Activated B cell treated with CpG ODN at 0.5 μM for 24 hours (primary cell): ENCODE data around the gene ST8SIA4. TPM values are rescaled to one million over a fixed set of nuclear protein-coding genes. Genes with fewer than 3 reads are reported as not detected.

Experiments
- ATAC-seq: fragments of 200-7000 bp; cut with Tn5 transposase; one replicate; pipeline ENCODE4 v1.10.0; 2021; ENCODE audit warnings: low read depth, mild to moderate bottlenecking, moderate library complexity
- CTCF ChIA-PET: fragments of 350-600 bp; sonication (Branson Sonifier 250); formaldehyde crosslinking; loops from one replicate; lab custom pipeline; 2021; ENCODE audit warnings: antibody characterized with exemption; lab: Charles Lee
- POLR2A ChIA-PET: fragments of 350-600 bp; sonication (Branson Sonifier 250); formaldehyde crosslinking; loops from one replicate; lab custom pipeline; 2021; ENCODE audit warnings: antibody characterized with exemption; lab: Charles Lee
- DNase-seq: peaks from one replicate; pipeline ENCODE4 v3.0.0; 2022
- H3K27ac Mint-ChIP-seq: one replicate; pipeline ENCODE4 v1.8.0; 2020; ENCODE audit warnings: mixed read lengths
- H3K27me3 Mint-ChIP-seq: one replicate; pipeline ENCODE4 v1.8.0; 2021; ENCODE audit warnings: mixed read lengths
- H3K36me3 Mint-ChIP-seq: one replicate; pipeline ENCODE4 v1.8.0; 2021; ENCODE audit warnings: low read depth, mixed read lengths
- H3K4me1 Mint-ChIP-seq: one replicate; pipeline ENCODE4 v1.8.0; 2021; ENCODE audit warnings: mixed read lengths
- H3K4me3 Mint-ChIP-seq: one replicate; pipeline ENCODE4 v1.8.0; 2020; ENCODE audit warnings: mild to moderate bottlenecking, mixed read lengths
- H3K9me3 Mint-ChIP-seq: one replicate; pipeline ENCODE4 v1.8.0; 2020; ENCODE audit warnings: mixed read lengths
- CTCF ChIP-seq: fragments of 200-600 bp; IDR thresholded peaks from one replicate; pipeline ENCODE4 v1.8.0; 2022; ENCODE audit warnings: antibody characterized with exemption, mild to moderate bottlenecking
- intact Hi-C: fragments of 100-400 bp; cut with micrococcal nuclease; formaldehyde crosslinking; loops from one replicate; pipeline ENCODE4 v1.15.1; 2024
- total RNA-seq: library from RNA; stranded (reverse); gene quantifications from 2 replicates; pipeline ENCODE4 v1.2.3, GENCODE V29; 2022

Gene ST8SIA4
- total RNA-seq, 1 donor from 2014 or later, result 125 TPM

GRCh38 chr5:100779669-100780375 is 123.3 kb downstream of the ST8SIA4 start:
- Mint-ChIP-seq H3K9me3 (no peaks in the 10 kb centered on the region), H3K27ac (peak overlapping the region; percentile 90), H3K36me3 (no peaks in the 10 kb centered on the region), H3K4me1 (peaks cover 67% of the 10 kb centered on the region), H3K27me3 (no peaks in the 10 kb centered on the region), H3K4me3 (peak overlapping the region; percentile 69)
- ATAC-seq (peak; percentile 7), DNase-seq (no peak)
- no peak for TF ChIP-seq CTCF
- ChIA-PET POLR2A (interaction anchor here (0.8 to 8.3 kb wide), 10 partner anchors 22 to 123 kb away, joined by 3 to 202 read pairs (median 5); partner anchors contain the start of gene ST8SIA4), CTCF (interaction anchor here (0.7 to 3.7 kb wide), 3 partner anchors 61 to 122 kb away, joined by 3 to 30 read pairs (median 3); partner anchors contain the start of gene ST8SIA4)
- intact Hi-C loops, result loop anchor here (1.0 to 10.0 kb wide), 10 partner anchors 21 to 1753 kb away; partner anchors contain the start of gene FAM174A

- DNase-seq, result no peak
- POLR2A ChIA-PET, result interaction anchor here (0.6 to 8.3 kb wide), 14 partner anchors 21 to 125 kb away, joined by 3 to 202 read pairs (median 4); partner anchors contain the start of gene ST8SIA4
- H3K4me3 Mint-ChIP-seq, result peak overlapping the region; percentile 69
- no peaks in the 10 kb centered on the region for H3K36me3 Mint-ChIP-seq
- ATAC-seq, result peak; percentile 65
- H3K27me3 Mint-ChIP-seq, result no peaks in the 10 kb centered on the region
- no peaks in the 10 kb centered on the region for H3K9me3 Mint-ChIP-seq
- intact Hi-C loops, result loop anchor here (1.0 to 10.0 kb wide), 5 partner anchors 35 to 587 kb away; partner anchors contain the start of gene FAM174A
- CTCF ChIA-PET, result interaction anchor here (0.8 to 3.7 kb wide), 3 partner anchors 10 to 124 kb away, joined by 3 to 30 read pairs (median 3); partner anchors contain the start of gene ST8SIA4
- no peak for TF ChIP-seq CTCF
- peaks cover 60% of the 10 kb centered on the region for H3K4me1 Mint-ChIP-seq
- H3K27ac Mint-ChIP-seq, result peak overlapping the region; percentile 88
Observed at GRCh38 chr5:100777680-100778300, 125.3 kb downstream of the ST8SIA4 start.

GRCh38 chr5:100775533-100775855 is 127.6 kb downstream of the ST8SIA4 start:
- no peak for DNase-seq
- TF ChIP-seq CTCF, result no peak
- ATAC-seq, result no peak
- ChIA-PET POLR2A (interaction anchor here (0.7 to 8.3 kb wide), 5 partner anchors 25 to 270 kb away, joined by 3 to 202 read pairs (median 4); partner anchors contain the start of gene ST8SIA4), CTCF (interaction anchor here (0.9 to 2.8 kb wide), 7 partner anchors 65 to 270 kb away, joined by 3 to 39 read pairs (median 4); partner anchors contain the start of gene ST8SIA4)
- no peaks in the 10 kb centered on the region for H3K27me3 Mint-ChIP-seq
- H3K9me3 Mint-ChIP-seq, result no peaks in the 10 kb centered on the region
- H3K36me3 Mint-ChIP-seq, result no peaks in the 10 kb centered on the region
- H3K4me3 Mint-ChIP-seq, result peak overlapping the region; percentile 24
- H3K27ac Mint-ChIP-seq, result peak overlapping the region; percentile 81
- intact Hi-C loops, result loop anchor here (5.0 to 10.0 kb wide), 4 partner anchors 37 to 589 kb away; partner anchors contain the start of gene FAM174A
- H3K4me1 Mint-ChIP-seq, result peaks cover 50% of the 10 kb centered on the region

- TF ChIP-seq CTCF, result no peak
Observed at GRCh38 chr5:100772548-100772947, 130.5 kb downstream of the ST8SIA4 start.

More at GRCh38 chr5:100772548-100772947, 130.5 kb downstream of the ST8SIA4 start:
- Mint-ChIP-seq H3K4me1 (peaks cover 23% of the 10 kb centered on the region), H3K27ac (peak overlapping the region; percentile 31), H3K27me3 (no peaks in the 10 kb centered on the region), H3K9me3 (no peaks in the 10 kb centered on the region), H3K4me3 (no peak overlapping the region), H3K36me3 (no peaks in the 10 kb centered on the region)
- intact Hi-C loops, result loop anchor here (10.0 kb wide), 2 partner anchors 148 to 592 kb away; no protein-coding TSS in a partner anchor
- POLR2A ChIA-PET, result interaction anchor here (0.8 to 2.1 kb wide), 2 partner anchors 56 to 131 kb away, joined by 3 to 6 read pairs; partner anchors contain the start of gene ST8SIA4
- no peak for ATAC-seq
- DNase-seq, result no peak
- CTCF ChIA-PET, result interaction anchor here (1.1 to 1.5 kb wide), 4 partner anchors 10 to 240 kb away, joined by 3 to 5 read pairs (median 4); no protein-coding TSS in a partner anchor
